IPS-NIHi11 (cell line): ENCODE measurements around the gene LCE4A.

ENCODE experiments used
- DNase-seq: peaks from one replicate; pipeline ENCODE4 v3.0.0; 2012; ENCODE audit warnings: mixed read lengths, low spot score

LCE4A gene

DNA sequence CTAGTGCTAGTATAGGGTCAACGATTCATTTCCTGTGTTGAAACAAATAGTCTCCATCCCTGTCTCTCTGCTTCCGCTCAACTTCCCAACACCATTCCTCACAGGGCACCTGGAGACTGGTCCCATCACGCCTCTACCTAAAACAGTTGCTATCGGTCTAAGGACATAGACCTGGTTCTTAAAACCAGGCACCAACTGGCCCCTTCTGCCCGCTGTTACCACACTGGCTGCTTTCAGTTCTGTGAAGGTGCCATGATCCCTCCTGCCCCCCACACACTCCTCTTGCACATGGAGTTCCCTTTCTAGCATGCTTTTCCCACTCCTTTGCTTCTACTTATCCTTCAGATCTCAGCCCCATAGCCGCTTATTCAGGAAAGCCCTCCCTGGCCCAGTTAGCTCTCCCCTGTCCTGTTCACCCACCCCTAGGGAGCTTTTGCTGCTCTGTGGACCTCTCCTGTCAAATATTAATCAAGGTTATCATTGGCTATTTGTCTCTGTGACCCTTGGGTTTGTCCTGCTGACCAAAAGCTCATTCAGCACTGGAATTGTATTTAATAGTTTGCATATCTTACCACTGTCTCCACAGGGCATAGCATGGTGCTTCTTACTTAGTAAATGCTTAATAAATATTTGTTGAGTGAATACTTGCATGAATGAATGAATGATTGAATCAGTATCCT lies 37.9 kb downstream of the LCE4A start:
- DNase-seq, result no peak

DNA sequence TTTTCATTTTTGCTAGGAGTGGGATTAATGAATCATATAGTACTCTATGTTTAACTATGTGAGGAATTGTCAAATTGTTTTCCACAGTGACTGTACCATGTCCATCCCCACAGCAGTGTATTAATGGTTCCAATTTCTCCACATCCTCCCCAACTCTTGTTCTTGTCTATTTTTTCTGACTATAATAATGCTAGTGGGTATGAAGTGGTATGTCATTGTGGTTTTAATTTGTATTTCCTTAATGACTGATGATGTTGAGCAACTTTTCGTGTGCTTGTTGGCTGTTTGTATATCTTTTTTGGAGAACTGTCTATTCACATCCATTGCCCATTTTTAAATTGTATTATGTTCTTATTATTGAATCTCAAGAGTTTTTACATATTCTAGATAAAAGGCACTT lies 39.9 kb downstream of the LCE4A start:
- no peak for DNase-seq

DNA sequence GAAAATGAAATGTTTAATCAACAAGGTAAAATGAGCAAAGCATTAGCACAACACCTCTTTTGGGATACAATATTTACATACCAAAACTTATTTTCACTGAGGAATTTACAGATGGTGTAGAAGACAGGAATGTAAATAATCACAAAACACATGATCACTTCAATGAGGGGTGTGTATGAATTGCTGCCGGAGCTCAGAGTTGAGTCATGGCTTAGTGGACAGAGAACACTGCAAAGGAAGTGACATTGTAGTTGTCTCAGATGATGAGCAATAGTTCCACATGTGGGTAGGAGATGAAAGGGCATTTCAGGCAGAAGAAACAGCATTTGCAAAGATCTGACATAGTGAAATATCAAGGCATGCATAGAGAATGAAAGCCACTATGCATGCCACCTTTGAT lies 44.3 kb downstream of the LCE4A start:
- no peak for DNase-seq

DNA sequence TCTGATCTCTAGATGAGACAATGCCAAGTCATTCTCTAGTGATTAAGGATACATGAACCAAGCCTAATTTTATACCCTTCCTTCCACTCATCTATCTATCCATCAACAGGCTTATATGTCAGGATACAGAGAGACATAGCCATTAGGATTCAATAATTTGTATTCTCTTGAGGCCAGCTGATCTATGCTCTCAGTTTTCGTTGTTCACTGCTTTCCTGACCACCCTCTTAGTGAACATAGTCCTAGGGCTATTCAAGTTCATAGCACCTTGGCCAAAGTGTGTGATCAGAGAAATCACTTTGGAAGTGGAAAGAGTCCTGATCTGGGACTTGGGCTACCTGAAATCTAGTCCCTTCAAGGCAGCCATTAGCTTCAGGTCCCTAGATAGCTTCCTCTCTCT lies 45.6 kb downstream of the LCE4A start:
- no peak for DNase-seq

DNA sequence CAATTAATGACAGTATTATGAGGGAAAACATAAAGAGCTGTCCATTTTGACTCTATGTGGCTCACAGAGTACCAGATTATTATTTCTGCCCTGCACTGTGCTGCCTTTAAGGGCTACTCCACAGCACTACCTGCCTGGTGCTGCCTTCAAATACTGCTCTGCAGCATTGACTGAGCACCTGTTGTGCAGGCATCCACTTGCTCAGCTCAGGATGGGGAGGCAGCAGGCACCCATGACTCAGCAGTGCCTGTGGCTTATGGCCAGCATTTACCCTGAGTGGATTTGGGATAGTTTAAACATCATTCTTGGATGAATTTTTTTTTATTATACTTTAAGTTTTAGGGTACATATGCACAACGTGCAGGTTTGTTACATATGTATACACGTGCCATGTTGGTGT lies 48.9 kb downstream of the LCE4A start:
- DNase-seq, result no peak

DNA sequence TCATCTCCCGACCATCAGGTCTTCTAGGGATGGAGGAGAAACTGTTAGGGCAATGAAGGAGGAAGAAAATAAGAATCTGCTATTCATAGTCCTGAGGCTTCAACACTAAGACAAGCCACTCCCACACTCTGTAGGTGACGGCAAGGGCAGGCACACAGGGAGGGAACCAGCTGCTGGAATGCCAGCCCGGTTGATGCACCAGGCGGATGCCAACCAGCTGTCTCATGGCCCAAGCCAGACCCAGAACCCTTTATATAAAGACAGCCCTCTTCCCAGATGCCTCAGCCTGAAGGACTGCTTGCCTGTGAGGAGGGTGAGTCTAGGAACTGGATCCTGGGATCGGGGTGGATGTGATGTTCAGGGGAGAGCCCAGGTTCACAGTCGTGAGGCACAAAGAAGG lies 49.8 kb downstream of the LCE4A start, which contains the start of gene KPRP:
KPRP (plus strand) TSS at position 279 of the 400 bp plus-strand sequence. CDS start 1,564 bp downstream, outside the sequence.
- no peak for DNase-seq

DNA sequence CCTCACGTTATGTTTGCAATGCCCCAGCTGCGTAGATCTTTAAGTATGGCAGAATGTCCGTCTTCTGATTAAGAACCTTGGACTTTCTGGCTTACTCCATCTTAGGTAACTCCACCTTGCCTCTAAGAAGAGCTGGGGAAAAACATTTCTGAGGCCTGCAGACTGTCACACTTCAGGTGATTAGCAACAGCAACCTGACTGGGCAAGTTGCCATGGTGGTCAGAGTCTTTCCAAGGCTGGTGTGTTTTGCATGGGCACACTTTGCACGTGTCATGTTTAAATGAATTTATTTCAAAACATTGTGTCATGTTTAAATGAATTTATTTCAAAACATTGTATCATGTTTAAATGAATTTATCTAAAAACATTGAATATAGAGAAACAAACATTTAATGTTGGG lies 50.7 kb downstream of the LCE4A start:
- no peak for DNase-seq
